ENCODE measurements around the gene PAIP2B.
"Not testable (repeated sequence)": the region's sequence is repeated elsewhere in the genome, so short reads cannot be mapped to it uniquely, and the experiment has no call there.

Gene PAIP2B

DNA sequence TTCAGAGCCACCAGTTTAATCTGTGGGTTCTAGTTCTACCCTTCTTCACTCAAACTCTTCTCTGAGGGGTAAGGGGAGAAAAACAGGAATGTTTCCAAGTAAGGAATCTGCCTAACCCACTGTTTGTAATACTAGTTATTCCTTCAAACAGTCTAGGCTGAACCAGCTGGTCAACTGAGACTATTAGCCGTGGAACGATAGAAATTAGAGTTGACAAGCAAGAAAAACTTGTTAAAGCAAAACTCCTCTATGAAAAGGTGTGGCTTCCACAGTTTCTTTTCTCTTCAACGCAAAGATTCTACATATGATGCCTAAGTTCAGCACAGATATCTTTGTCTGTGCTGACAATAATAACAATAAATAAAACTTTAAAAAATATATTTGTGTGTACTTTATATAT, 11.5 kb downstream of the PAIP2B start:
- DNase-seq = no peak

DNA sequence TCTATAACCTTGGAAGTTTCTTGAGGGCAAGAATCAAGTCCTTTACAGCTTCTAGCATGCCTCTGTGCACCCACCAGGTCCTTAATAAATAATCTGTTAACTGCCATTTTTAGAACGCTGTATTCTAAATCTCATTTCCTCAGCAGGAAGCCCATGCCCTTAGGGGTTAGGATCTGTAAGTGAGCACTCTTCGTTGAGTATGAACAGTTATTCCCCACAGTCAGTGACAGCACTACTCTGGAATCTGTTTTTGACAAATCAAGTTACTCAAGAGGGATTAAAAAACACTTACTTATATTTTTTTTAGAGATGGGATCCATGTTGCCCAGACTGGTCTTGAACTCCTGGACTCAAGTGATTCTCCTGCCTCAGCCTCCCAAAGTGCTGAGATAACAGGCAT, 14.6 kb downstream of the PAIP2B start:
- no peak for DNase-seq

DNA sequence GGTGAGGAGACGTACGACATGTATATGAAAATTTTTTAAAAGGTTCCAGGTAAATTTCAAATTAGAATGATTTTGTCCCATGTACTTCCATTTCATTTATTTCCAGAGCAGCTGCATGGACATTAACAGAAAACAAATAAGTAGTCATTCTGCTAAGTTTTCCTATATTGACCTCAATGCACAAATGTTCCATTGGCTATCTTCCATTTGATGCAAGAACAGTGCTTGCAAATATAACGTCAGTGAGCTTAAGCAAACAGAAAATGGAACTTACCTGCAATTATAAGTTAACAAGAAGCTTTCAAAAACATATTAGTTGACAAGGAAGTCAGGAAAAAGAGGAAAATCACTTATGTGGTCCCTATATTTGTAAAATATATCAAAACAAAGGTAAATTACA, 16.6 kb downstream of the PAIP2B start:
- no peak for DNase-seq

DNA sequence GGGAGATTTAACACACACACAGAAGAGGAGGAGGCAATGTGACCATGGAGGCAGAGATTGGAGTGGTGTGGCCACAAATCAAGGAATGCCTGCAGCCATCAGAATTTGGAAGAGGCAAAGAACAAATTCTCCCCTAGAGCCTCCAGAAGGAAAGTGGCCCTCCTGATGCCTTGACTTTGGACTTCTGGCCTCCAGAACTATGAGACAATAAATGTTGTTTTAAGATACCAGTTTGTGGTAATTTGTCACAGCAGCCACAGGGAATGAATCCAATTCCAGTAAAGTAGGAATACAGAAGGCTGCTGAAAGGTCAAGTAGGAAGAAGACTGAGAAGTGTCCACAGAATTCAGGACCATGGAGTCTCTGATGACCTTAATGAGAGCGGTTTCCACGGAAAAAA, 18.1 kb downstream of the PAIP2B start:
- DNase-seq = no peak

DNA sequence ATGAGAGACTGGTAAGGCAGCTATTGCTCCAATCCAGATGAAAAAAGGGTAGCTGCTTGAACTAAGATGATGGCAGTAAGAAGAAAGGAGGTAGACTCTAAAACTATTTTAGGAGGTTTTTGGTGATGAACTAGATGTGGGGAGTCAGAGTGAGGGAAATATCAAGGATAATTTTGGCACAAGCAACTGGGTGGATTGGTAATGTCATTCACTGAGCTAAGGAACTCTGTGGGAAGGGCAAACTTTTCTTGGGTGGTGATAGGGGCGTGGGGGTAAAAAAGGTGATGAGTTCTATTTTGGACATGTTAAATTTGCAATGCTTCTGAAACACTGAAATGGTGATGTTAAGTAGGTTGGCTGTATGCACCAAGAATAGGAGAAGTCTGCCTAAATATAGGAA, 19.3 kb downstream of the PAIP2B start:
- DNase-seq = no peak

DNA sequence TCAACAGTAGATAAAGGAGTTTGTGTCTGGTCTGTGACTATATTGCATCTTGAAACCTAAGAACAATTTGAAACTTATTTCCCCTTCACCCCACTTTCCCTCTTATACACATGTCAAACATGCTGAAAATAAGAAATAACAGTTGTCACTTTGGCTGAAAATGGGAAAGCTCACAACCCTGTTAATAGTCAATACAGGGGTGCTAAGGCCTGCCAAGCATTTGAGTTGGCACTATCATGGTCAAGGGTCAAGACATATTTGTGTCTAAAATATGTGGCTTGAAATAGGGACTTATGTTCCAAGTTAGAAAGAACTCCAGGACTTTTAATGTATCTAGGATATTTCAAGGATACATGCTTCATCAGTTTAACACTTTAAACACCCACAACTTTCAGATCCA, 20.6 kb downstream of the PAIP2B start:
- no peak for DNase-seq

DNA sequence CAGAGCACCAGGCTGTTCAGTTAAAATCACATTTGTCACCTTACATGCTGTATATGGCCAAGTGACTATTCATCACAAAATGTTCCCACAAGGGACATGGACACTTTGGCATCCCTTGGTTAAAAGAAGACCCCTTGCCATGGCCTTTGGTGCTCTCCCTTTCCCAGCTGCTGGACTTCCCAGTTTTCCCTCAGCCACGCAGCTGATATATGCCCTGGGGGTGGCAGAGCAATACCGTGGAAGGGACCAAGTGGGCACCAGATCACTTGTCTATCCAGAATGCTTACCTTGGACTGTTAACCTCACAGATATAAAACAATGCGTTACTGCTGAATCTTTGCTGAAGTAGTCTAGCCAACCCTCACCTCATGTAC, 35.3 kb downstream of the PAIP2B start:
- DNase-seq = no peak

DNA sequence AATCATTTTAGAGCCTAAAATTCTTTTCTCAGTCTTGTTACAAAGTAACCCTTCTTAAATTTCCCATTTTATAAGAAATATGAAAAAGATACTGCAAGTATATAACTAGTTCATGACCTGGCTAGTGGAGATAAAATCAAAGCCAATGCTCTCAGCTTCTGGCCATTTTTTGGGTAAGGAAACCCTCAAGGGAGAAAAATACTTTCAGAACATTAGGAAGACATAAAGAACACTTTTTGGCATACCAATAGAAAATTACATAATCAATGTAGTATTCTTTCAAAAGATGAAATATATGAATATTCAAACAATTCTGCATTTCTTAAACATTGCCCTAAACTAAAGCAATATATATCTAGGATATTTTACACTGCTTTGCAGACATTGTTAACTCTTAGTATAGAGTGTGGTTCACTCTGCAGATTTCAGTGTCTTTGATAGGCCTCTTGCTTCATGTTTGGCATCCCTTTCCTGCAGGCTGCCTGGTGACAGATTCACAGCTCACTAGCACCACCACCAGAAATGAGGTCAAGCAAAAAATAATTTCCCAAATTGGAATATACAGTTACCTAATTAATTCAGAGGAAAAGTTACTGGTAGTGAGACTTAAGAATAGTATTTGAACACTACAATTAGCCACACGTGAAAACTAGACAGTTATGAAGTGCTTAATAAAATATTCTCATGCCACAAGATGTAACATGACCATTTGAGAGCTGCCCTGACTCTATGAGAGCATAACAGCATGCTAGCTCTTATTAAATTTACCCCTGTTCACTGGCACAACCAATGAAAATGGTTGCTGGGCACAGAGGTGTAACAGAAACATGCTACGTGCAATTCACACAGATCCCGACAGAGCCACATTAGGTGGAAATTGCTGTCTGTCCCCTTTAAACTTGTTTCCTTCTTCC, 36.0 kb downstream of the PAIP2B start:
- DNase-seq = peak; percentile 33

DNA sequence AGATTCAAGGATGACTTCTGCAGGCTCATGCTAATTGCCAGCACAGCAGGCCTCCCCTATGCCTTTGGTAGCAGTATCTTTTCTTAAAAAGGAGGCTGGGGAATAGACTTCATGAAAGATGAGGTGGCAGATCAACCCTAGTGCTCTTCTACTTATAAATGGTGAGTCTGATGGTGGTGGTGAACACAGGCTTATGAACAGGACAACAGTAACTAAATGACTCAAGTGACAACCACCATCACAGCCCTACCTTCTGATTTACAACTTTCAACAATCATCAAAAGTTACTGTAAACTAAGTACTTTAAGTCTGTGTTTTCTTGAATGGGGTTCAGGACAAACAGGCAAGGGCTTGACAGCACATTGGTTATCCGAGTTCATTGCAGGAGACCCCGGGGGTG, 39.3 kb downstream of the PAIP2B start:
- DNase-seq = no peak

DNA sequence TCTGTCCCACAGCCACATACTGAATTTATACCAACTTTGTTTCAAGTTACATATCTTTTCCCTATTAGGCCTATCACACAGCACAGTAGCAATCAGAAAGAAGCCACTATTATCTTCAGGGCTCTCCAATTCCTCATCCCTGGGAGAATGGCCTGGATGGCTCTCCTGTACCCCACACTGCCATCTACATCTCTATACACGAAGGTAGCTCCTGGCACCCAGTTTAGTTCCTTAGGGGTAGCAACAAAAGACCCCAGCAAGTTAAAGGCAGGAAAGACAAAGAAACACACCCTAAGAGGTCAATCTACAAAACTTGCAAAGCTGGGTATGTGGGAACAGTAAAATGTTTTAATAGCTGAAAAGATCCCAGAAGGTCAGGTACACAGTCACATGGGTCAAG, 39.9 kb downstream of the PAIP2B start:
- no peak for DNase-seq

DNA sequence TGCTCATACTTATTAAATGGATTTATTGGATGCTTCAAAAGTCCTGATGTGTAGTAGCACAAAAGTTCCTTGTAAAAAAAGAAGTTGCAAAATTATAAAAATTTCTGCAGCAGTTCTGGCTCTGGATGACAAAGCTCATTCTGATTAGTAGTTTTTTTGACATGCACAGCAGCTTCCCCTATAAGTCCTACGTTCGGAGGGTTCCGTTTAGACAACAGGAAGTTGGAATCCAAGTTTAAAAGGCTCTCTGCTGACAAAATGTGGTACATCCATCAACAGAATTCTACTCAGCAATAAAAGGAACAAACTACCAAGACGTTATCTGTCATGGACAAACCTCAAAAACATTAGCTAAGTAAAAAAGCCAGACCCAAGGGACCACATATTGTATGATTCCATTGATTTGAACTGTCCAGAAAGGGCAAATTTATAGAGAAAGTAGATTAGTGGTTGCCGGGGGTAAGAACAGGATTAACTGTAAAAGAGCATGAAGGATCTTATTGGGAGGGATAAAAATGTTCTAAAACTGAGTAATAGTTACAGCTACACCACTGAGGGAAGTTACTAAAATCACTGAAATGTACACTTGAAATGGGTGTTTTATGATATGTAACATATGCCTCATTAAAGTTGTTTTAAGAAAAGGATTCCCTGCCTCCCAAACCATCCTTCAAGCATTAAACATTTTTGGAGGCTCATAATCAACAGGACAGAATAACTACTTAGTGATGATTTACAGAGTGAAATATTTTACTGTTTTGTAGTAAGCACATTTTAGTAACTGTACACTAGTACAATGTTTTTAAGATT, 43.4 kb downstream of the PAIP2B start:
- DNase-seq = not testable (repeated sequence)

DNA sequence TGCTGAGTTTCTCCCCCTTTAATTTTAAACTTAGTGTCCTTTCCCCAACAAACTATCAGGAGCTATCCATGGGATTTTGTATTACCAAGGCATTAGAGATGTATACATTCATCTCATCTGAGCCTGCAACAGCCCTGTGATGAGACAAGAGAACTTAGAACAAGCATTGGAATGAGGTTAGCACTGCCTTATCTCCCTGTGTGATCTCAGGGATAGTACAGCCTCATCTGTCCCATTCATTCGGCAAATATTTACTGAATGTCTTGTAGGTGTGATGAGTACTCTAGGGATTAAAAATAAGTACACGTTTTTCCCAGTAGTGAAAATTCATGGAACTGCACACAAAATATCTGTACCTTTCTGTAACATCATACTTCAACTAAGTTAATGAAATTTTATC, 45.6 kb downstream of the PAIP2B start:
- no peak for DNase-seq

DNA sequence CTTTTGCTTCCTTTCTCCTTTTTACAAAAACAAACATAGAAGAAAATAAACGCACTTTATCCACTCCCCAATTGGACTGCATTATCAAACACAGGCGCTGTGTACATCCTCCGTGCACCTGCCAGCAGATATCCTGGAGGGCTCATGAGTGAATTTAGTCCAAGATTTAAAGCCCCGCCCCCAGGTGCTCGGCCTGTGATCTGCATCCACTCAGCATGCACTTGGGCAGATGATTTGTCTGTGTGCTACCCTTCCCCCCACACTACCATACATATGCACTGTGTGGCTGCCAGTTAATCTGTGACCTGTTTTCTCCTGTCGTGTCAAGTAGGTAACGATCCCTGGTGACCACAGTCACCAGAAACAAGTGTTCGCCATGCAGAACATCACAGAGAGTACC, 48.1 kb downstream of the PAIP2B start:
- not testable (repeated sequence) for DNase-seq

DNA sequence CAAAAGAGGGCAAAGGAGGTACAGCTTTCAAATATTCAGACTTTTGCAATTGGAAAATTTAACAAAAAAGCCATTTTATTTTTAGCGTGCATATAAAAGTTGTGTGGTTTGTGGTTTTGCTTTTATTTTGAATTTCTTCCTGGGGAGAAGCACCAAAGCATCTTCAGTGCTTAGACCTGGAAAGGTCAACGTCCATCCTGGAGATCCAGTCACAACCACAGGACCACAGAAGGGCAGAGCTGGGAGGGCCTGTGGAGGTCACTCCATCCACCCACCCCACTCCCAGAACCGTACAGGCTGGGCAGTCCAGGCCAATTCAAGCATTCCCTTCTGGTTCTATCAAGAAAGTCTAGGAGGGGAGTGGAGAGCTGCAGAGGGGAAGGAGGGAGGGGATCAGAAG, 52.7 kb downstream of the PAIP2B start:
- DNase-seq = no peak

DNA sequence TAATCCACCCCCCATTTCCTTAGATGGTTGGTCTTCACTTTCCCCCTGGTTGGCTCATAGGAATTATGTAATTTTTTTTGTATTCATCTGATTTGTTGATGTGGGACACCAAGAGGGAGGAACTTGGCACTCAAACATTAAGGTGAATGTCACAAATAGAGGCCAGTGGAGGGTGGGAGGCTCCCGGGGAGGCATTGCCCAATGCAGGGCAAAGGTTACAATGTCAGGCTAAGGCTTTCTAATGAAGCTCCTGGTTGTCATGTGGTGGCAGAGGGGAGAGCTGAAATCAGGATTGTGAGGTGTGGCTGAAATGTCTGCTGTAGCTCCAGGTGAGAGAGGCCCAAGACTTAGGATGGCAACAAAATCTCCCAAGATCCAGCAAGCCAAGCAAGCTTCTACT, 53.8 kb downstream of the PAIP2B start:
- no peak for DNase-seq

DNA sequence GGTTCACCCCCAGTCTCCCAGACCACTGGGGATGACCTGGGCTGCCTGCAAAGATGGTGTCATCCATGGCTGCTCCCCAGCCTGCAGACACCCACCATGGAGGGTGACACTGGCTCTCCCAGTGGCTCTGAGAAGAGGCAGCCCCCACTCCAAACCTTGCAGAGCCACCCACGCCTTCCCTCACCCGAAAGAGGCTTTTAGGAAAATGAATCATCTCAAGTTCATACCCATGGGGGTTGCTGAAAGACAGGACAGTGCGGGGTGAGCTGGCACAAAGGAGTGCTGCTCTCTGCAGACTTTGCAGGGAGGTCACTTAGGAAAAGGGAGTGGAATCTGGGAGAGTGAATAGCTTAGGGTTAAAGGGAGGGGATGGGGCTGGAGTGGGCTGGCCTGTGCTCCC, 60.1 kb downstream of the PAIP2B start:
- no peak for DNase-seq

DNA sequence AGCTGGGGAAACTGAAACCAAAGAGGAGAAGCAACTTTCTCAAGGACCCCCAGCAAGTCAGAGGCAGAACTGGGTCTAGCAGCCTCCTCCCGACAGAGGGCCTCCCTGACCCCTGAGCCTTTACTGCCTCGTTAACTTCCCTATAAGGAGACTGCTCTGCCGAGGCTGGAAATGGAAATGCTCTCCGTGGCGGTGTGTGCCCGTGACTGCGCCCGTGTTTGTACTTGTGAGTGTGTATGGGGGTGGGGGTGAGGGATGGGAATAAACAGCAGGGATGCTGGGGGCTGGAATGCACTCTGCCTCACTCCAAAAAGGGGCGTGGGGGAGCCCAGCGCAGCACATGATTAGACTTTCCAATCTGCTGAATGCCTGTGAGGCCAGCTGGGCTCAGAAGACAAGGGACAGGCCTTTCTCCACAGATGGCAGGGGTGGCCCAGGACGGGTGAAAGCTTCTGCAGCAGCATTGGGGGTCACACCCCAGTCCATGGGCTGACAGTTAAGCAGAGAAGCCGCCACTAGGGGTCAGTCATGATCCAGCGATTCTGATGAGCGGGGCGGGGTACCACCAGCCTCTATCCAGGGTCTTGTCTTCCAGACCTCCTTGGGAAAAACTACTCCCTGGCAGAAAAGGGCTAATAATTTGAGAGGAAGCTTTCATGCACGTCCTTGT, 69.6 kb downstream of the PAIP2B start:
- DNase-seq = peak; percentile 62

DNA sequence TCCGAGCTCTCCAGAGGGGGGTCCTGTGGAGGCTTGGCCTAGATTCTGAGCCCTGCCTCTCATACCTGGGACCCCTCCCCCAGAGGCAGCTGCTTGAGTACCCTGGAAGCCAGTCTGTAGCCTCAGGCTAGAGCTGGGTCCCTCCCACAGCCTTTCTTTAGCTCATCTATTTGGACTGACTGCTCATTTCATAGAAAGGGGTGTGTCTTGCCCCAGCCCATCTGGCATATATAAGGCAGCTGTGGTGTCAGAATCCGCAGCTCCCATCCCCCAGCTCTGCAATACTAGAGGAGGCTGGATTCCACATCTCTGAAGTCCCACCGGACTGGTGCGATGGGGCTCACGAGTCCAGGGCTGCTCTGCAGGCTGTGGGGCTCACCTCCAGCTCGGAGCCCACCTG, 70.3 kb downstream of the PAIP2B start:
- DNase-seq = peak; percentile 52

DNA sequence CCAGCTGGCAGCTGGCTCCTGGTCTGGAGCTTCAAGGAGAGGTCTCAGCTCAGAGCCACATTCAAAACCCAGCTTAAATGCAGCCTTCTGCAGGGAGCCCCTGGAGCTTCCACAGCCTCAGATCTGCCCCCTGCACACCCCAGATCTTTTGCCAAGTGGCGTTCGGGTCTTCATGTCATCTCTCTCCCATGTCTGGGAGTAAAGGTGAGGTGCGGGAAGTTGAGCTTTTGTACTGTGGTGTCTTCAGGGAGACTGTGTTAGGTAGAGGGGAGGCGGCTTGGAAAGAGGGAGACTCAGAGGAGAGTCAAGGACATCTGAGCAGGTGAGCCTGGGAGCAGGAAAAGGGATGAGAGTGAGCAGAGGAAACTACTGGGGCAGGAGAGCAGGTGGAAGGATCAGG, 71.1 kb downstream of the PAIP2B start:
- DNase-seq = no peak

DNA sequence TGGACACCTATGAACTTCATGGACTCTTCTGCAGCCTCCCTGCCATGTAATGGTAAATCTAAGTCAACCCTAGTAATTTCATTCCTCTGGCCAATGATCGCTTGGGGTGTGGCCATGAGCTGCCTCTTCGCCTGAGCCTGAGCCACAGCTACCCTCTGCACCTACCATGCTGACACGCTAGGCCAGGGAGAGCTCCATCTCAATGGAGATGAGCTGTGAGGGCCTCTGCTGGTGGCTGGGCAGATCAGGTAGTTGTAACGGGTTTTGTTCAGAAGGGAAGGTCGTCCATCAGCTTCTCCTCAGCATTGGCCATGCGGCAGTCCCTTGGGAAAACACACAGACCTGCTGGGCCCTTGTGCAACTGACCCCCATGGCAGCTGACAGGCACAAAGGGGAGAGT, 72.1 kb downstream of the PAIP2B start:
- no peak for DNase-seq

DNA sequence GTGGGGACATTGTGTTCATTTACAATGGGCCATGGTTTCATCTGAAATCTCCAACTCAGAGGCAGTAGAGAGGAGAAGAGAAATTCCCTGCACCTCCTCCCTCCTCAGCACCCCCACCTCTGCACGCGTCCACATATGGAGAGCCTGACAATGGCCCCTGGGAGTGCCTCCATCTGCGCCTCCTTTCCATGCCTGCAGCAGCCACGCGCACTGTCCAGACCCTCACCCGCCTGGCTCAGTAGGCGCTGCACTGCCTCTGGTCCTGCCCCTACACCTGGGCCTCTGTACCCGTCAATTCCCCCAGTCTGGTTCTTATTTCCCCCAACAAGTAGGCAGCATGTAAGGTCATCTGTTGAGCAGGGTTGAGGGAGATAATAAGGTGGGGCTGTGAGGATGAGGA, 72.6 kb downstream of the PAIP2B start:
- DNase-seq = no peak

DNA sequence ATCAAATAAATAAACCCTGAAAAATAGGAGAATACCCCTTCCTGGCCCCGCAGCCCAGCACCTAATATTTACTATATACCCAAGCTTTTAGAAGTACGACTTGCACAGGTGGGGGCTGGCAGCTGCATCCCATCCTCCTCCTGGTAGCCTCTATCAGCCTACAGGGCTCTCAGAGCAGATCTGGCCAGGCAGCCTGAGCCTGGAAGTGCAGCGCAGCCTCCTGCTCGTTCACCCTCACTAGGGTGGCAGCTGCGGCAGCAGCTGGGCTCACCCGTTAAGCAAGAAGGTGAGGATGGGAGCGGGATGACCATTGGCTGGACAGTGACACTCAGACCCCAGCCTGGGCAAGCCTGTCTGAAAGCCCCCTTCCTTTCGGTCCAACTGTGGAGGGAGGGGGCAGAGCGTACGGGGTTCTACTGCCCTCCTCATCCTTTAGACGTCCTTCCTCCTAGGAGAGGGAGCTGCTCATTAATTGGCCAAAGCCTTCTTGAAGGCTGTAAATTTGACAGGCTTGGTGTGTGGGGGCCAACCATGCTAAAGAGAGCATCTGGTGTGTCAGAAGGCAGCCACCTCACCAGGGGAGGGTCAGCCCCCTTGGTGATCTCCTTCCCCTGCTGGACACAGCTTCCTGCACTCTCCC, 73.2 kb downstream of the PAIP2B start:
- no peak for DNase-seq

DNA sequence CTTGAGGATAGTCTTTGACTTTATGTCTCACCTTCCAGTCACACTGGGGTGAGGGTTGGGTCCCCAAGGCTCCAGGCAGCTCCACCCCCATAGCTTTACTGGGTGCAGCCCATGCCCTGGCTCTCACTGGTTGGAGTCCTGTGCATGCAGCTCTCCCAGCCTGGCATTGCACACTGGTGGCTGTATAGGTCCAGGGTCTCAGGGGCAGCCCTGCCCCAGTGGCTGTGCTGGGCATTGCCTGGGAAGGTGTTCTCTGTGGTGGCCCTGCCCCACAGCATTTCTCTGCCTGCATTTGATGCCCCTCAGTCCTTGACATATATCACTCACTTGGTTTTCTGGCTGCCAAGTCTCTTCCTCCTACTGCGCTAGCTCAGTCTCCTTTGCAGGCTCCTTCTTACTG, 75.3 kb downstream of the PAIP2B start:
- no peak for DNase-seq
